HUES48 (cell line): ENCODE results near the gene C1R.

ENCODE experiments used
- H3K27ac ChIP-seq: one replicate; pipeline ENCODE4 v1.7.0; 2013; ENCODE audit warnings: low read depth, low read length, inconsistent platforms
- H3K27me3 ChIP-seq: 2 replicates; pipeline ENCODE4 v1.6.1; 2013; ENCODE audit warnings: mild to moderate bottlenecking, low read length; ENCODE audit not compliant: control insufficient read depth, insufficient read depth
- H3K36me3 ChIP-seq: 2 replicates; pipeline ENCODE4 v1.6.1; 2013; ENCODE audit warnings: low read length; ENCODE audit not compliant: control insufficient read depth, insufficient read depth
- H3K4me1 ChIP-seq: 2 replicates; pipeline ENCODE4 v1.6.1; 2013; ENCODE audit warnings: mild to moderate bottlenecking, low read length; ENCODE audit not compliant: control insufficient read depth, insufficient read depth
- H3K4me3 ChIP-seq: 2 replicates; pipeline ENCODE4 v1.5.1; 2013; ENCODE audit warnings: mild to moderate bottlenecking, low read depth, low read length
- H3K9ac ChIP-seq: 2 replicates; pipeline ENCODE4 v1.6.1; 2013; ENCODE audit warnings: mild to moderate bottlenecking, low read depth, low read length, moderate library complexity
- H3K9me3 ChIP-seq: 2 replicates; pipeline ENCODE4 v1.6.1; 2013; ENCODE audit warnings: low read length; ENCODE audit not compliant: control insufficient read depth, insufficient read depth

C1R gene

GRCh38 chr12:7092229-7092985, at the start of gene C1R:
Gene C1R (minus strand): TSS chr12:7092445. CDS start chr12:7092388, 57 bp downstream.
- no peak within 1 kb of the TSS for H3K27ac ChIP-seq
- H3K9ac ChIP-seq, result no peak within 1 kb of the TSS
- no peaks in the 10 kb centered on the region; the same call in 1 of the 2 replicates for H3K27me3 ChIP-seq
- H3K36me3 ChIP-seq, result no peaks in the 10 kb centered on the region
- peak within 1 kb of the TSS; percentile 45 for H3K4me3 ChIP-seq
- H3K4me1 ChIP-seq, result peaks cover 11% of the 10 kb centered on the region
- no peaks in the 10 kb centered on the region for H3K9me3 ChIP-seq

- H3K36me3 ChIP-seq, result peaks cover 20% of the 10 kb centered on the region
- H3K27ac ChIP-seq, result no peak overlapping the region
- no peaks in the 10 kb centered on the region for H3K9me3 ChIP-seq
- H3K4me1 ChIP-seq, result no peaks in the 10 kb centered on the region
- H3K4me3 ChIP-seq, result no peak overlapping the region
- no peaks in the 10 kb centered on the region for H3K27me3 ChIP-seq
- no peak overlapping the region for H3K9ac ChIP-seq
These were observed 49.2 kb upstream of the C1R start for GRCh38 chr12:7141351-7142005.

GRCh38 chr12:7139200-7139599, 47.0 kb upstream of the C1R start:
- no peaks in the 10 kb centered on the region for H3K27me3 ChIP-seq
- peaks cover 32% of the 10 kb centered on the region for H3K36me3 ChIP-seq
- no peak overlapping the region for H3K9ac ChIP-seq
- no peaks in the 10 kb centered on the region for H3K4me1 ChIP-seq
- H3K9me3 ChIP-seq, result no peaks in the 10 kb centered on the region
- H3K27ac ChIP-seq, result no peak overlapping the region
- H3K4me3 ChIP-seq, result no peak overlapping the region

- no peak overlapping the region for H3K9ac ChIP-seq
- H3K27ac ChIP-seq, result no peak overlapping the region
- peaks cover 24% of the 10 kb centered on the region for H3K36me3 ChIP-seq
- H3K4me1 ChIP-seq, result no peaks in the 10 kb centered on the region
- no peak overlapping the region for H3K4me3 ChIP-seq
- H3K27me3 ChIP-seq, result no peaks in the 10 kb centered on the region
- no peaks in the 10 kb centered on the region for H3K9me3 ChIP-seq
These were observed 45.7 kb upstream of the C1R start for GRCh38 chr12:7137908-7138307.

GRCh38 chr12:7136676-7137075, 44.4 kb upstream of the C1R start:
- Histone ChIP-seq H3K36me3 (peaks cover 22% of the 10 kb centered on the region), H3K4me1 (no peaks in the 10 kb centered on the region), H3K9ac (no peak overlapping the region), H3K27me3 (0 out of 2 replicates have a peak, but pooled peaks cover 4% of the 10 kb centered on the region), H3K9me3 (no peaks in the 10 kb centered on the region), H3K4me3 (no peak overlapping the region), H3K27ac (no peak overlapping the region)

GRCh38 chr12:7136071-7136470, 43.8 kb upstream of the C1R start:
- Histone ChIP-seq H3K9me3 (no peaks in the 10 kb centered on the region), H3K36me3 (peaks cover 22% of the 10 kb centered on the region), H3K27me3 (0 out of 2 replicates have a peak, but pooled peaks cover 6% of the 10 kb centered on the region), H3K4me3 (no peak overlapping the region), H3K27ac (no peak overlapping the region), H3K4me1 (no peaks in the 10 kb centered on the region), H3K9ac (no peak overlapping the region)

GRCh38 chr12:7134396-7135166, 42.3 kb upstream of the C1R start:
- peaks cover 22% of the 10 kb centered on the region for H3K36me3 ChIP-seq
- no peaks in the 10 kb centered on the region for H3K4me1 ChIP-seq
- no peak overlapping the region for H3K9ac ChIP-seq
- 0 out of 2 replicates have a peak, but pooled peaks cover 6% of the 10 kb centered on the region for H3K27me3 ChIP-seq
- H3K9me3 ChIP-seq, result no peaks in the 10 kb centered on the region
- H3K27ac ChIP-seq, result no peak overlapping the region
- H3K4me3 ChIP-seq, result no peak overlapping the region

- Histone ChIP-seq H3K27ac (no peak overlapping the region), H3K27me3 (peaks cover 11% of the 10 kb centered on the region), H3K9ac (no peak overlapping the region), H3K4me1 (no peaks in the 10 kb centered on the region; the same call in 1 of the 2 replicates), H3K36me3 (peaks cover 13% of the 10 kb centered on the region), H3K4me3 (peak overlapping the region; percentile 94), H3K9me3 (no peaks in the 10 kb centered on the region)
These were observed 39.2 kb upstream of the C1R start for GRCh38 chr12:7131502-7131866.

GRCh38 chr12:7130701-7131501, 38.7 kb upstream of the C1R start:
- H3K27ac ChIP-seq, result no peak overlapping the region
- H3K9ac ChIP-seq, result no peak overlapping the region
- peaks cover 7% of the 10 kb centered on the region for H3K36me3 ChIP-seq
- H3K4me1 ChIP-seq, result no peaks in the 10 kb centered on the region; the same call in 1 of the 2 replicates
- H3K9me3 ChIP-seq, result no peaks in the 10 kb centered on the region
- H3K27me3 ChIP-seq, result peaks cover 11% of the 10 kb centered on the region
- peak overlapping the region; percentile 94 for H3K4me3 ChIP-seq

- H3K27me3 ChIP-seq, result peaks cover 11% of the 10 kb centered on the region
- H3K9me3 ChIP-seq, result no peaks in the 10 kb centered on the region
- H3K9ac ChIP-seq, result peak within 1 kb of the TSS; percentile 67
- H3K36me3 ChIP-seq, result no peaks in the 10 kb centered on the region
- no peaks in the 10 kb centered on the region; the same call in 1 of the 2 replicates for H3K4me1 ChIP-seq
- peak within 1 kb of the TSS; percentile 31 for H3K27ac ChIP-seq
- H3K4me3 ChIP-seq, result peak within 1 kb of the TSS; percentile 94
These were observed 37.8 kb upstream of the C1R start, which contains the start of gene CLSTN3 for GRCh38 chr12:7129872-7130691. Gene CLSTN3 (plus strand): TSS chr12:7130371. CDS start chr12:7130649, 278 bp downstream.
